HCT116 (cell line): Measurements from ENCODE around the gene CARMIL1. TPM values are rescaled to one million over a fixed set of nuclear protein-coding genes. Genes with fewer than 3 reads are reported as not detected.

ENCODE experiments used
- ATAC-seq: fragments of 200-7000 bp; cut with Tn5 transposase; 2 replicates; pipeline ENCODE4 v1.9.1; 2020; ENCODE audit warnings: mild to moderate bottlenecking, moderate library complexity
- BruUV-seq: library from RNA; stranded (reverse); fragments of 400-500 nt; replicated peaks from 2 replicates; lab custom pipeline; 2021; lab: Mats Ljungman, UMichigan
- CTCF ChIA-PET: fragments of 300-600 bp; sonication (Branson Sonifier 250); formaldehyde crosslinking; loops from one replicate; lab custom pipeline; 2021; ENCODE audit warnings: antibody characterized with exemption; lab: Charles Lee
- POLR2A ChIA-PET: fragments of 300-600, 350-600 bp; sonication (Branson Sonifier 250); formaldehyde crosslinking; loops from one replicate; lab custom pipeline; 2021; ENCODE audit warnings: antibody characterized with exemption; lab: Charles Lee
- RAD21 ChIA-PET, 2 experiments: fragments of 300-600 bp; sonication (Branson Sonifier 250); formaldehyde crosslinking; loops; one replicate each; lab custom pipeline; 2023; ENCODE audit warnings: low total read pairs in 2 of 2; ENCODE audit not compliant: uncharacterized antibody in 2 of 2, unreplicated experiment in 2 of 2, low non-redundant PET in 1 of 2; lab: Charles Lee
- DNase-seq: peaks from one replicate; pipeline ENCODE4 v3.0.0-alpha.2; 2010; ENCODE audit warnings: low read depth, low spot score
- H2AFZ ChIP-seq: fragments of 200-600 bp; shearing (Covaris generic), sonication (generic); 2 replicates; pipeline ENCODE4 v1.6.1; 2017; ENCODE audit warnings: low read depth, mixed run types, mixed read lengths, antibody characterized with exemption, low read length; ENCODE audit not compliant: poor library complexity, severe bottlenecking
- H3K27ac ChIP-seq: 2 replicates; pipeline ENCODE4 v1.5.1; 2012; ENCODE audit warnings: low read depth, low read length
- H3K27me3 ChIP-seq: fragments of 200-600 bp; sonication (generic); 2 replicates; pipeline ENCODE4 v1.6.1; 2016; ENCODE audit warnings: mixed run types, low read length, mixed read lengths; ENCODE audit not compliant: insufficient read depth
- H3K36me3 ChIP-seq, 2 experiments: fragments of 200-500 bp in 1 of 2; fragments of 200-600 bp in 1 of 2; sonication (Bioruptor generic) in 1 of 2; sonication (generic) in 1 of 2; 2 replicates each; pipeline versions ENCODE4 v1.5.1 to v1.6.1; 2014 to 2016; ENCODE audit warnings: low read length in 2 of 2, inconsistent platforms in 1 of 2, mixed read lengths in 1 of 2, mixed run types in 1 of 2; ENCODE audit not compliant: insufficient read depth in 2 of 2, control insufficient read depth in 1 of 2
- H3K4me1 ChIP-seq, 2 experiments: fragments of 200-600 bp in 1 of 2; sonication (generic) in 1 of 2; 2 replicates each; pipeline versions ENCODE4 v1.5.1 to v1.6.1; 2012 to 2017; ENCODE audit warnings: low read length in 2 of 2, inconsistent platforms in 1 of 2, mild to moderate bottlenecking in 1 of 2, mixed read lengths in 1 of 2, mixed run types in 1 of 2, moderate library complexity in 1 of 2; ENCODE audit not compliant: insufficient read depth in 2 of 2, control insufficient read depth in 1 of 2
- H3K4me2 ChIP-seq: fragments of 200-600 bp; sonication (generic); 2 replicates; pipeline ENCODE4 v1.6.1; 2017; ENCODE audit warnings: mixed run types, low read length, mixed read lengths
- H3K4me3 ChIP-seq, 2 experiments: fragments of 200-600 bp in 1 of 2; sonication (generic) in 1 of 2; replicated peaks in 1 of 2; 2 replicates each; pipeline ENCODE4 v1.5.1; 2011 to 2016; ENCODE audit warnings: low read length in 2 of 2, control low read depth in 1 of 2, low read depth in 1 of 2, mild to moderate bottlenecking in 1 of 2, mixed read lengths in 1 of 2, mixed run types in 1 of 2
- H3K79me2 ChIP-seq: fragments of 200-600 bp; sonication (generic); 2 replicates; pipeline ENCODE4 v1.6.1; 2017; ENCODE audit warnings: mild to moderate bottlenecking, mixed run types, low read length, moderate library complexity, mixed read lengths; ENCODE audit not compliant: insufficient read depth
- H3K9ac ChIP-seq: fragments of 200-600 bp; sonication (generic); 2 replicates; pipeline ENCODE4 v1.6.1; 2016; ENCODE audit warnings: low read length, mixed read lengths
- H3K9me2 ChIP-seq: fragments of 200-600 bp; sonication (generic), shearing (Covaris generic); 2 replicates; pipeline ENCODE4 v1.6.1; 2017; ENCODE audit warnings: mixed run types, mild to moderate bottlenecking, moderate library complexity; ENCODE audit not compliant: insufficient read depth
- H3K9me3 ChIP-seq, 2 experiments: fragments of 200-500 bp in 1 of 2; fragments of 200-600 bp in 1 of 2; sonication (Bioruptor generic) in 1 of 2; sonication (generic) in 1 of 2; 2 replicates each; pipeline ENCODE4 v1.6.1; 2014 to 2017; ENCODE audit warnings: low read length in 2 of 2, mixed read lengths in 2 of 2, inconsistent platforms in 1 of 2, low read depth in 1 of 2, mild to moderate bottlenecking in 1 of 2, mixed run types in 1 of 2, moderate library complexity in 1 of 2; ENCODE audit not compliant: control insufficient read depth in 1 of 2, insufficient read depth in 1 of 2
- H4K20me1 ChIP-seq: fragments of 200-600 bp; sonication (generic), shearing (Covaris generic); 2 replicates; pipeline ENCODE4 v1.6.1; 2017; ENCODE audit warnings: mixed run types, mild to moderate bottlenecking, moderate library complexity; ENCODE audit not compliant: insufficient read depth
- CBX3 ChIP-seq: IDR thresholded peaks from 2 replicates; pipeline ENCODE4 v1.6.1; 2012; ENCODE audit warnings: low read depth
- EGR1 ChIP-seq: IDR thresholded peaks from 2 replicates; pipeline ENCODE4 v1.6.1; 2012; ENCODE audit warnings: low read depth
- ELF1 ChIP-seq: IDR thresholded peaks from 2 replicates; pipeline ENCODE4 v1.6.1; 2012; ENCODE audit warnings: low read depth, borderline replicate concordance
- EZH2phosphoT487 ChIP-seq: fragments of 200-600 bp; IDR thresholded peaks from 2 replicates; pipeline ENCODE4 v1.6.1; 2018; ENCODE audit warnings: antibody characterized with exemption, borderline replicate concordance
- FOSL1 ChIP-seq: IDR thresholded peaks from 2 replicates; pipeline ENCODE4 v1.6.1; 2012; ENCODE audit warnings: low read depth
- POLR2AphosphoS5 ChIP-seq: IDR thresholded peaks from 2 replicates; pipeline ENCODE4 v1.6.1; 2011; ENCODE audit warnings: mild to moderate bottlenecking, low read depth, low read length, moderate library complexity
- SRF ChIP-seq: IDR thresholded peaks from 2 replicates; pipeline ENCODE4 v1.6.1; 2012; ENCODE audit warnings: low read depth
- TCF7L2 ChIP-seq: IDR thresholded peaks from 2 replicates; pipeline ENCODE4 v1.7.0; 2011; ENCODE audit warnings: borderline replicate concordance, inconsistent platforms; ENCODE audit not compliant: insufficient read depth, insufficient read length; ENCODE audit errors: extremely low read depth
- YY1 ChIP-seq: IDR thresholded peaks from 2 replicates; pipeline ENCODE4 v1.6.1; 2011; ENCODE audit warnings: low read length, low read depth, moderate library complexity, mild to moderate bottlenecking; ENCODE audit not compliant: insufficient replicate concordance; ENCODE audit errors: extremely low read depth
- ZFX ChIP-seq: fragments of 450-650 bp; IDR thresholded peaks from 2 replicates; pipeline ENCODE4 v1.6.1; 2017
- ZNF274 ChIP-seq: fragments of 200-500 bp; sonication (Bioruptor generic); IDR thresholded peaks from 2 replicates; pipeline ENCODE4 v1.6.1; 2014; ENCODE audit warnings: mild to moderate bottlenecking, low read depth, low read length, inconsistent platforms
- intact Hi-C: fragments of 100-400 bp; cut with micrococcal nuclease; formaldehyde crosslinking; loops from 2 replicates; pipeline ENCODE4 v1.10.0; 2022
- total RNA-seq: library from RNA; stranded (reverse); gene quantifications from one replicate; pipeline ENCODE4 v1.2.1, GENCODE V29; 2021; ENCODE audit not compliant: unreplicated experiment
- TF ChIP-seq, protein P1 (sequence below): IDR thresholded peaks from 2 replicates; pipeline ENCODE4 v1.6.1; 2012; ENCODE audit warnings: low read depth
- TF ChIP-seq, protein P2 (sequence below): IDR thresholded peaks from 2 replicates; pipeline ENCODE4 v1.6.1; 2012
- TF ChIP-seq, protein P3 (sequence below): IDR thresholded peaks from 2 replicates; pipeline ENCODE4 v1.6.1; 2012
- TF ChIP-seq, protein P4 (sequence below): IDR thresholded peaks from 2 replicates; pipeline ENCODE4 v1.6.1; 2011; ENCODE audit warnings: mild to moderate bottlenecking, low read length, moderate library complexity; ENCODE audit not compliant: insufficient replicate concordance; ENCODE audit errors: extremely low read depth

Gene CARMIL1
- total RNA-seq, 1 experiment from 2014 or later = 21.7 TPM

DNA sequence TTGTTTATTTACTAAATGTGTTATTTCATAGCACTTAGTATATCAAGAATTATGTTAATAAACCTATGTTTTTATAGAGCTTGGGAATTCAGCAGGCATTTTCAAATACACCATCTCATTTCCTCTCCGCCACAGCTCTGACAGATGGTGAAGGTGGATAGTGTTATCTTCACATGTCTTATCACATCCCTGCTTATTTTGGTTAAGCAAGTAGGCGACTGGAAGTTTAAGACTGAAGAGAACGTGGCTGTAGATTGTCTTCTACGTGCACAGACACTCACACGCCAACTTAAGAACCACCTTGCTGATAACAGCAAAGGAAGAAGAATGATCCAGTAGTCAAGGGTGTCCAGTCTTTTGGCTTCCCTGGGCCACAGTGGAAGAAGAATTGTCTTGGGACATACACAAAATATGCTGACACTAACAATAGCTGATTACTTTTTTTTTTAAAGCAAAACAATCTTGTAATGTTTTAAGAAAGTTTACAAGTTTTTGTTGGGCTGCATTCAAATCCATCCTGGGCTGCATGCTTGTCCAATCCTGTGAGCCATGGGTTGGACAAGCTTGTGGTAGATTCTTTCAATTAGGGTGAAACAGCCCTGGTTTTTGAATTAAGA is 329.5 kb downstream of the CARMIL1 start:
- ATAC-seq (no peak), DNase-seq (no peak)
- Histone ChIP-seq H3K79me2 (no peaks in the 10 kb centered on the region), H4K20me1 (no peaks in the 10 kb centered on the region), H3K4me3 (no peak overlapping the region), H3K27ac (no peak overlapping the region), H3K4me1 (no peaks in the 10 kb centered on the region), H3K27me3 (no peaks in the 10 kb centered on the region), H3K9me2 (no peaks in the 10 kb centered on the region), H3K9ac (no peak overlapping the region), H3K36me3 (no peaks in the 10 kb centered on the region), H2AFZ (no peak overlapping the region), H3K4me2 (no peak overlapping the region), H3K9me3 (no peaks in the 10 kb centered on the region)
- ChIA-PET POLR2A (no interaction called here), CTCF (interaction anchor here (0.7 kb wide), 1 partner anchor 385 kb away, joined by 3 read pairs; no protein-coding TSS in a partner anchor), RAD21 (no interaction called here)
- TF ChIP-seq TCF7L2 (no peak), CBX3 (no peak), POLR2AphosphoS5 (no peak), EGR1 (no peak), ELF1 (no peak), ZFX (no peak), SRF (no peak), ZNF274 (no peak), EZH2phosphoT487 (no peak), YY1 (no peak), FOSL1 (no peak)
- TF ChIP-seq, protein P1, sequence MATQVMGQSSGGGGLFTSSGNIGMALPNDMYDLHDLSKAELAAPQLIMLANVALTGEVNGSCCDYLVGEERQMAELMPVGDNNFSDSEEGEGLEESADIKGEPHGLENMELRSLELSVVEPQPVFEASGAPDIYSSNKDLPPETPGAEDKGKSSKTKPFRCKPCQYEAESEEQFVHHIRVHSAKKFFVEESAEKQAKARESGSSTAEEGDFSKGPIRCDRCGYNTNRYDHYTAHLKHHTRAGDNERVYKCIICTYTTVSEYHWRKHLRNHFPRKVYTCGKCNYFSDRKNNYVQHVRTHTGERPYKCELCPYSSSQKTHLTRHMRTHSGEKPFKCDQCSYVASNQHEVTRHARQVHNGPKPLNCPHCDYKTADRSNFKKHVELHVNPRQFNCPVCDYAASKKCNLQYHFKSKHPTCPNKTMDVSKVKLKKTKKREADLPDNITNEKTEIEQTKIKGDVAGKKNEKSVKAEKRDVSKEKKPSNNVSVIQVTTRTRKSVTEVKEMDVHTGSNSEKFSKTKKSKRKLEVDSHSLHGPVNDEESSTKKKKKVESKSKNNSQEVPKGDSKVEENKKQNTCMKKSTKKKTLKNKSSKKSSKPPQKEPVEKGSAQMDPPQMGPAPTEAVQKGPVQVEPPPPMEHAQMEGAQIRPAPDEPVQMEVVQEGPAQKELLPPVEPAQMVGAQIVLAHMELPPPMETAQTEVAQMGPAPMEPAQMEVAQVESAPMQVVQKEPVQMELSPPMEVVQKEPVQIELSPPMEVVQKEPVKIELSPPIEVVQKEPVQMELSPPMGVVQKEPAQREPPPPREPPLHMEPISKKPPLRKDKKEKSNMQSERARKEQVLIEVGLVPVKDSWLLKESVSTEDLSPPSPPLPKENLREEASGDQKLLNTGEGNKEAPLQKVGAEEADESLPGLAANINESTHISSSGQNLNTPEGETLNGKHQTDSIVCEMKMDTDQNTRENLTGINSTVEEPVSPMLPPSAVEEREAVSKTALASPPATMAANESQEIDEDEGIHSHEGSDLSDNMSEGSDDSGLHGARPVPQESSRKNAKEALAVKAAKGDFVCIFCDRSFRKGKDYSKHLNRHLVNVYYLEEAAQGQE = no peak
- TF ChIP-seq, protein P2, sequence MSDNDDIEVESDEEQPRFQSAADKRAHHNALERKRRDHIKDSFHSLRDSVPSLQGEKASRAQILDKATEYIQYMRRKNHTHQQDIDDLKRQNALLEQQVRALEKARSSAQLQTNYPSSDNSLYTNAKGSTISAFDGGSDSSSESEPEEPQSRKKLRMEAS = no peak
- TF ChIP-seq, protein P3, sequence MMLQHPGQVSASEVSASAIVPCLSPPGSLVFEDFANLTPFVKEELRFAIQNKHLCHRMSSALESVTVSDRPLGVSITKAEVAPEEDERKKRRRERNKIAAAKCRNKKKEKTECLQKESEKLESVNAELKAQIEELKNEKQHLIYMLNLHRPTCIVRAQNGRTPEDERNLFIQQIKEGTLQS = no peak
- TF ChIP-seq, protein P4, sequence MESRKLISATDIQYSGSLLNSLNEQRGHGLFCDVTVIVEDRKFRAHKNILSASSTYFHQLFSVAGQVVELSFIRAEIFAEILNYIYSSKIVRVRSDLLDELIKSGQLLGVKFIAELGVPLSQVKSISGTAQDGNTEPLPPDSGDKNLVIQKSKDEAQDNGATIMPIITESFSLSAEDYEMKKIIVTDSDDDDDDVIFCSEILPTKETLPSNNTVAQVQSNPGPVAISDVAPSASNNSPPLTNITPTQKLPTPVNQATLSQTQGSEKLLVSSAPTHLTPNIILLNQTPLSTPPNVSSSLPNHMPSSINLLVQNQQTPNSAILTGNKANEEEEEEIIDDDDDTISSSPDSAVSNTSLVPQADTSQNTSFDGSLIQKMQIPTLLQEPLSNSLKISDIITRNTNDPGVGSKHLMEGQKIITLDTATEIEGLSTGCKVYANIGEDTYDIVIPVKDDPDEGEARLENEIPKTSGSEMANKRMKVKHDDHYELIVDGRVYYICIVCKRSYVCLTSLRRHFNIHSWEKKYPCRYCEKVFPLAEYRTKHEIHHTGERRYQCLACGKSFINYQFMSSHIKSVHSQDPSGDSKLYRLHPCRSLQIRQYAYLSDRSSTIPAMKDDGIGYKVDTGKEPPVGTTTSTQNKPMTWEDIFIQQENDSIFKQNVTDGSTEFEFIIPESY = no peak
- intact Hi-C loops = no loop called here
- BruUV-seq = no TSS peak
